HCT116 (cell line): ENCODE measurements around the gene FAM234A. TPM values are rescaled to one million over a fixed set of nuclear protein-coding genes. Genes with fewer than 3 reads are reported as not detected.

Experiments
- ATAC-seq: fragments of 200-7000 bp; cut with Tn5 transposase; 2 replicates; pipeline ENCODE4 v1.9.1; 2020; ENCODE audit warnings: mild to moderate bottlenecking, moderate library complexity
- BruUV-seq: library from RNA; stranded (reverse); fragments of 400-500 nt; replicated peaks from 2 replicates; lab custom pipeline; 2021; lab: Mats Ljungman, UMichigan
- CTCF ChIA-PET: fragments of 300-600 bp; sonication (Branson Sonifier 250); formaldehyde crosslinking; loops from one replicate; lab custom pipeline; 2021; ENCODE audit warnings: antibody characterized with exemption; lab: Charles Lee
- POLR2A ChIA-PET: fragments of 300-600, 350-600 bp; sonication (Branson Sonifier 250); formaldehyde crosslinking; loops from one replicate; lab custom pipeline; 2021; ENCODE audit warnings: antibody characterized with exemption; lab: Charles Lee
- RAD21 ChIA-PET, 2 experiments: fragments of 300-600 bp; sonication (Branson Sonifier 250); formaldehyde crosslinking; loops; one replicate each; lab custom pipeline; 2023; ENCODE audit warnings: low total read pairs in 2 of 2; ENCODE audit not compliant: uncharacterized antibody in 2 of 2, unreplicated experiment in 2 of 2, low non-redundant PET in 1 of 2; lab: Charles Lee
- DNase-seq: peaks from one replicate; pipeline ENCODE4 v3.0.0-alpha.2; 2010; ENCODE audit warnings: low read depth, low spot score
- H2AFZ ChIP-seq: fragments of 200-600 bp; shearing (Covaris generic), sonication (generic); 2 replicates; pipeline ENCODE4 v1.6.1; 2017; ENCODE audit warnings: low read depth, mixed run types, mixed read lengths, antibody characterized with exemption, low read length; ENCODE audit not compliant: poor library complexity, severe bottlenecking
- H3K27ac ChIP-seq: 2 replicates; pipeline ENCODE4 v1.5.1; 2012; ENCODE audit warnings: low read depth, low read length
- H3K27me3 ChIP-seq: fragments of 200-600 bp; sonication (generic); 2 replicates; pipeline ENCODE4 v1.6.1; 2016; ENCODE audit warnings: mixed run types, low read length, mixed read lengths; ENCODE audit not compliant: insufficient read depth
- H3K36me3 ChIP-seq, 2 experiments: fragments of 200-500 bp in 1 of 2; fragments of 200-600 bp in 1 of 2; sonication (Bioruptor generic) in 1 of 2; sonication (generic) in 1 of 2; 2 replicates each; pipeline versions ENCODE4 v1.5.1 to v1.6.1; 2014 to 2016; ENCODE audit warnings: low read length in 2 of 2, inconsistent platforms in 1 of 2, mixed read lengths in 1 of 2, mixed run types in 1 of 2; ENCODE audit not compliant: insufficient read depth in 2 of 2, control insufficient read depth in 1 of 2
- H3K4me1 ChIP-seq, 2 experiments: fragments of 200-600 bp in 1 of 2; sonication (generic) in 1 of 2; 2 replicates each; pipeline versions ENCODE4 v1.5.1 to v1.6.1; 2012 to 2017; ENCODE audit warnings: low read length in 2 of 2, inconsistent platforms in 1 of 2, mild to moderate bottlenecking in 1 of 2, mixed read lengths in 1 of 2, mixed run types in 1 of 2, moderate library complexity in 1 of 2; ENCODE audit not compliant: insufficient read depth in 2 of 2, control insufficient read depth in 1 of 2
- H3K4me2 ChIP-seq: fragments of 200-600 bp; sonication (generic); 2 replicates; pipeline ENCODE4 v1.6.1; 2017; ENCODE audit warnings: mixed run types, low read length, mixed read lengths
- H3K4me3 ChIP-seq, 2 experiments: fragments of 200-600 bp in 1 of 2; sonication (generic) in 1 of 2; replicated peaks in 1 of 2; 2 replicates each; pipeline ENCODE4 v1.5.1; 2011 to 2016; ENCODE audit warnings: low read length in 2 of 2, control low read depth in 1 of 2, low read depth in 1 of 2, mild to moderate bottlenecking in 1 of 2, mixed read lengths in 1 of 2, mixed run types in 1 of 2
- H3K79me2 ChIP-seq: fragments of 200-600 bp; sonication (generic); 2 replicates; pipeline ENCODE4 v1.6.1; 2017; ENCODE audit warnings: mild to moderate bottlenecking, mixed run types, low read length, moderate library complexity, mixed read lengths; ENCODE audit not compliant: insufficient read depth
- H3K9ac ChIP-seq: fragments of 200-600 bp; sonication (generic); 2 replicates; pipeline ENCODE4 v1.6.1; 2016; ENCODE audit warnings: low read length, mixed read lengths
- H3K9me2 ChIP-seq: fragments of 200-600 bp; sonication (generic), shearing (Covaris generic); 2 replicates; pipeline ENCODE4 v1.6.1; 2017; ENCODE audit warnings: mixed run types, mild to moderate bottlenecking, moderate library complexity; ENCODE audit not compliant: insufficient read depth
- H3K9me3 ChIP-seq, 2 experiments: fragments of 200-500 bp in 1 of 2; fragments of 200-600 bp in 1 of 2; sonication (Bioruptor generic) in 1 of 2; sonication (generic) in 1 of 2; 2 replicates each; pipeline ENCODE4 v1.6.1; 2014 to 2017; ENCODE audit warnings: low read length in 2 of 2, mixed read lengths in 2 of 2, inconsistent platforms in 1 of 2, low read depth in 1 of 2, mild to moderate bottlenecking in 1 of 2, mixed run types in 1 of 2, moderate library complexity in 1 of 2; ENCODE audit not compliant: control insufficient read depth in 1 of 2, insufficient read depth in 1 of 2
- H4K20me1 ChIP-seq: fragments of 200-600 bp; sonication (generic), shearing (Covaris generic); 2 replicates; pipeline ENCODE4 v1.6.1; 2017; ENCODE audit warnings: mixed run types, mild to moderate bottlenecking, moderate library complexity; ENCODE audit not compliant: insufficient read depth
- ATF3 ChIP-seq: IDR thresholded peaks from 2 replicates; pipeline ENCODE4 v1.6.1; 2012
- CEBPB ChIP-seq: IDR thresholded peaks from 2 replicates; pipeline ENCODE4 v1.6.1; 2012; ENCODE audit warnings: low read depth
- intact Hi-C: fragments of 100-400 bp; cut with micrococcal nuclease; formaldehyde crosslinking; loops from 2 replicates; pipeline ENCODE4 v1.10.0; 2022
- total RNA-seq: library from RNA; stranded (reverse); gene quantifications from one replicate; pipeline ENCODE4 v1.2.1, GENCODE V29; 2021; ENCODE audit not compliant: unreplicated experiment

The FAM234A gene
- total RNA-seq, 1 experiment from 2014 or later = 36.4 TPM

DNA sequence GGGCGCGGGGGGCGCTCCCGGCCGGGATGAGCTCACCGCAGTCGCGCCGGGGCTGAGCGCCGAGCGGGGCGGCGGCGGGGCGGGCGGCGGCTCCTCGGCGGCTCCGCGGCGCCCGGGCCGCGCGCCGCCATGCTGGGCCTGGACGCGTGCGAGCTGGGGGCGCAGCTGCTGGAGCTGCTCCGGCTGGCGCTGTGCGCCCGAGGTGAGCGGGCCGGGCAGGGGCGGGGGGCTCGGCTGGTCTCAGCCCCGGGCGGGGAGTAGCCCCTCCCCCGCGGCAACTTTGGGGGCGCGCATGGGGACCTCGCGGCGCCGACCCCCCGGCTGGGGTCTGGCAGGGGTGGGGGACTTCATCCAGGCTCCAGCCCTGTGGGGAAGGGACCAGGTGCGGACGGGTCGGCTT lies 45.9 kb downstream of the FAM234A start, which contains the start of gene ARHGDIG:
TSS of gene ARHGDIG (plus strand) at position 40 of the 400 bp plus-strand sequence. CDS start at position 130, 90 bp downstream.
- ChIA-PET POLR2A (no interaction called here), RAD21 (no interaction called here), CTCF (no interaction called here)
- BruUV-seq = no TSS peak
- no peaks in the 10 kb centered on the region for H3K27me3 ChIP-seq
- H3K9ac ChIP-seq = no peak within 1 kb of the TSS
- no peaks in the 10 kb centered on the region for H3K9me3 ChIP-seq
- TF ChIP-seq CEBPB (no peak), ATF3 (no peak)
- no peaks in the 10 kb centered on the region for H4K20me1 ChIP-seq
- H3K79me2 ChIP-seq = no peaks in the 10 kb centered on the region
- H3K4me3 ChIP-seq = no peak within 1 kb of the TSS
- no peaks in the 10 kb centered on the region for H3K4me1 ChIP-seq
- no peak within 1 kb of the TSS for H3K27ac ChIP-seq
- ATAC-seq = no peak
- no peaks in the 10 kb centered on the region for H3K36me3 ChIP-seq
- H3K4me2 ChIP-seq = no peak within 1 kb of the TSS
- H3K9me2 ChIP-seq = no peaks in the 10 kb centered on the region
- no peak for DNase-seq
- intact Hi-C loops = no loop called here
- H2AFZ ChIP-seq = no peak within 1 kb of the TSS

GRCh38 chr16:280991-281659 lies 46.5 kb downstream of the FAM234A start:
- intact Hi-C loops = no loop called here
- Histone ChIP-seq H3K4me2 (no peak overlapping the region), H3K27ac (no peak overlapping the region), H3K9me3 (no peaks in the 10 kb centered on the region), H4K20me1 (no peaks in the 10 kb centered on the region), H3K27me3 (no peaks in the 10 kb centered on the region), H3K9ac (no peak overlapping the region), H3K4me3 (no peak overlapping the region), H3K4me1 (no peaks in the 10 kb centered on the region), H2AFZ (no peak overlapping the region), H3K9me2 (no peaks in the 10 kb centered on the region), H3K36me3 (no peaks in the 10 kb centered on the region), H3K79me2 (no peaks in the 10 kb centered on the region)
- BruUV-seq = no TSS peak
- ChIA-PET RAD21 (no interaction called here), POLR2A (no interaction called here), CTCF (no interaction called here)
- no peak for ATAC-seq
- DNase-seq = no peak
- no peak for TF ChIP-seq CEBPB
